Fibroblast of upper back skin (primary cell): ENCODE results near the gene SDK2.
"Not testable (repeated sequence)": the region's sequence is repeated elsewhere in the genome, so short reads cannot be mapped to it uniquely, and the experiment has no call there.

Source experiments
- DNase-seq: peaks from one replicate; pipeline ENCODE4 v3.0.0-alpha.2; 2013

The SDK2 gene

DNA sequence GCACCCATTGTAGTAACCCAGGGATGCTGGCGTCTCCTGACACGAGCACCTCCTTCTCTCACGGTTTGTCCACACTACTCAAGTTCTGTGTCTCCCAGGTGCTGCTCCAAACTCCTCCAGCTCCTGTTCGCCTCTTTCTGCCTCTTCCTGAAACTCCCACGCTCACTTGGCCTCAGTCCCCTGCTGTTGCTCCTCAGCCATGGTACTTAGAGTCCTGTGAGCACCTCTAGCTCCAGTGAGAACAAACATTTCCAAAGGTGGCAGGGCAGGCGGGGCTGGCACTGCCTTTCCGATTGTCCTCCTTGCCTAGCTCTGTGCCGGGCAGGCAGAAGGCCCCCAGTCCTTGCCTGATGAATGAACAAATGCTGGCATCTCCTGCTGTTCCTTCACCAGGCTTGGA is 146.1 kb downstream of the SDK2 start:
- no peak for DNase-seq

DNA sequence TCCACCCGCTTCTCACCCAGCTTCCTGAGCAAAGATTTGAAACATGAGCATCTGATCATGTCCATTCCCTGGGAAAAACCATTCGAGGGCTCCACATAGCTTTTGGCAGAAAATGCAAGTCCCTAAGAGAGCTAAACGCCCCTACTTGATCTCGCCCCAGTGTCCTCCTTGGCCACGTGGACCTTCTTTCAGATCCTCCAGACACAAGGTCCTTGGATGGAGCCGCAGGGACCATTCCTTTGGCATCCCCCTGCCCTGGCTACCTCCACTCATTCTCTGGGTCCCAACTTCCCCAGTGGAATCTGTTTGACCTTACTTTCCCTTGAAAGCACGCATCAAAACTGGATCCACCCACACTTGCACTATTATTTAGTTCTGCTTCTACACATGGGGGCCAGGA is 146.5 kb downstream of the SDK2 start:
- no peak for DNase-seq

DNA sequence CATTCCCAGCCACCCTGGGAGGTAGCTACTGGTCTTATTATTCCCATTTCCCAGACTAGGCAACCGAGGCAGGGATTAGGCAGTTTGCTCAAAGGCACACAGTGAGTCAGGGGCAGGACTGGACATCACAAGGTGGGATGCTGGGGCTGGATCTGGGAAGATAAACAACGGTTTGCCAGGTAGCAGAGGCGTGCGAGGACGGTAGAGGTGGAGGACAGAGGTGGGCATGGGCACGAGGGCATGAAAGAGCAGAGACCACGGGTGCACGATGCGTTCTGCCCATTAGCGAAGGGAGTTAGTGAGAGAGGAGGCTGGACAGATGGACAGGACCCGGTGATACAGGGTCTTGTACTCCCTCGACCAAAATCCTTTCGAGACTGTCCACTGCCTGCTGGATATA is 148.0 kb downstream of the SDK2 start:
- no peak for DNase-seq

DNA sequence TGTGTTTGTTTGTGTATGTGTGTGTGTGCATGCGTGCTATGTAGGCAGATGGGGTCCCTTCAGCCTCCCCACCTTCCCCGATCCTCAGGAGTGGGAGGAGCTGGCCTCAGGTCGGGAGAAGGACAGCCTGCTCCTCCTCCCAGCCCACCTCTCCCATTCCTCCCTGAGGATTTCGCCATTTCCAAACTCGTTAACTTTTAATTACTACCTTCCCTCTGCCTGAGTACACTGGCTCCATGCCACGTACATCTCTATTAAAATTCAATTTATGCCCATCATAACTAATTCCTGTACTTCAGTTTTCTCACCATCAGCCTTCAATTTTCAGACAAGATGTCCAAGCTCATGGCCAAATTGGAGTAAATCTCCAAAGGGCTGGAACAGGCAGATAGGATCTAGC is 148.6 kb downstream of the SDK2 start:
- DNase-seq = no peak

DNA sequence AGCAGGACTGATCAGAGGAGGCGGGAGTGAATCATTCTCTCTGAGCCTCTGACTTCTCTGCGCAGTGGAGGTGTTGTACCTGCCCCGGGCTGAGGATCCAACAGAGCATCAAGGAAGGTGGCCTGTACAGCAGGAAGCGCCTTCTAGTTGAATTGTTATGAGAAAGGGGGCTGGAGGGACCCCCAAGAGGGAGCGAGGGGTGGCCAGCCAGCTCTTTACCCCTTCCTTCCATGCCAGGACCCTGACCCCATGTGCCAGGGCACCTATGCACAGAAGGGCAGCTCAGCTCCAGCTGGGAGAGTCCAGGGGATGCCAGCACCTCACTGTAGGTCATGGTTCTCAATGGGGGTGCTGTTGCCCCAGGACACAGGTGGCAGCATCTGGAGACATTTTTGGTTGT is 149.3 kb downstream of the SDK2 start:
- DNase-seq = no peak

DNA sequence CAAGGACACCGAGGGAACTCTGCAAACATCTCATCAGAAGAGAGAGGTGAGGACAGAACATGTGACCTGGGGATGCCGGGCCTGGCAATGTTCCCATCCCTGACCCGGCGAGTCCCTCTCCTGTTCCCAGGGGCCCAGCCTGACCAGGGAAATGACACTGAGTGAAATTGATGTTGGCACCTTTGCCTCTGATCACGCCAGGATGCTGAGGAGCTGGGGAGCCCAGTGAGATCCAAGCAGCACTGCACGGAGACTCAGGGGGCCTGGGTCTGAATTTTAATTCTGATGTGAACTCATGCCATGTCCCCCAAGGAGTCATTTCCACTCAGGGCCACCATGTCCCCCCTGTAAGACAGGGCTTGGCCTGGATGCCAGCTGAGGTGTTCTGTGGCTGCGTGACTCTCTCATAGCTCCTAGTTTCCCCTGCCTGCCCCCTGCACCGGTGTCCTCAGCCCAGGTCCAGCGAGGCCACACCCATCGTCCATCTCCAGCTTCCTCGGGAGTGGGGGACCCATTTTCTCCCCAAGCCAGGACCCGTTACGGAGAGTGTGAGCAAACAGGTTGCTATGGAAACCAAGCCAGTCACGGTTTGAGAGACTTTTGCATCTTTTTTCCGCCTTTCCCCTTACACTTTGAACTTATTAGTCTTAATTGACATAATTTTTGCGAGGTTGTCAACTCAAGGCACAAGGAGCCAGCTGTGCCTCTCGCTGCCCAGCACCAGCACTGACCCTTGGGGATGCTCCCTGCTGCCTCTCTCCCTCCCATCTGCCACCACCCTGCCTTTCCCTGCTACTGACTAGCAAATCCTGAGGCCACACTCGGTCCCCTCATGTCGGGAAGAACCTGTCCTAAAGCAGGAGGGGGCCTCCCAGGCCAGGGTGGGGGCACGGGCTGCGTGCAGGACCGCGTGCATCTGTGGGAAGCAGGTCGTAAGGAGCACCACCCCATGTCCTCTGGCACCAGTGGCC is 150.0 kb downstream of the SDK2 start:
- DNase-seq = no peak

DNA sequence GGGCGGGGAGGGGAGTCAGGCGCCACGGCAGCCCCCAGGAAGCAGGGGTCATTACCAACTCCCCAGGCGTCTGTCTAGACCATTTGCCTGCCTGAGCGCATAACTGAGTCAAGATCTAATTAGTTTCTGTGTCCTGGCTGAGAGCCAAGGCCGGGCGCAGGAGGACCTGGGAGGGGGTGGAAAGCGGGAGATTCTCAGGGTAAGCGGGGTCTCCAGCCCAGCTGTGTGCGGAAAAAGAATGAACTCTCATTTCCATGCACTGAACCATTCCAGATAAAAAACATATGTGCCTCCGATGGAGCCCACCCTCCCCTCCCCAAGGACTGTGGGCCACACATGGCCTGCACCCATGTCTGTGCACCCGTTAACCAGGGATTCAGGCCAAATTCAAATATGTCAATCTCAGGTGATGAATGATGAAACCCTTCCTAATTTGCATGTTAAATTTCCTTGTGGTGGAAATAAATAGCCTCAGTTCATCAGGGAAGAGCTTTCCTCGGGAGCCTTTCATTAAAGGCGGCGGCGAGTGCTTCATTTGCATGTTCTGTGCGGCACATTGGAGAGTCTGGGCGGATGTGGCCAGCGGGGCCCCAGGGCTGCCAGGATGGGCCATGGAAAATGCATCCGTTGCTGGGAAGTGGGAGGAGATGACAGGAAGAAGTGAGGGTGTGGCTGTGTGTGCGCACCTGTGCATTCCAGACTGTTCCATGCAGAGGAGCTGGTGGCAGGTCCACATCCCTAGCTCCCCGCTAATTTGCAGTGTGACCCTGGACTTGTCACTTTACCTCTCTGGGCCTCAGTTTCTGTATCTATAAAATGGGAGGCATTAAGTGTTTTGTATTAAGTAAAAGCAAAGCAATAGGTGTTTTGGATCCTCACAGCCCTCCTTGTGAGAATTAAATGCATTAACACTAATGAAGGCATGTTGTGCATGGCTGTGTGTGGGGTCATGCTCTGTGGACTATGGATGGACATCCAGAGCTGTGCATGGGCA is 151.1 kb downstream of the SDK2 start:
- DNase-seq = peak; percentile 5

DNA sequence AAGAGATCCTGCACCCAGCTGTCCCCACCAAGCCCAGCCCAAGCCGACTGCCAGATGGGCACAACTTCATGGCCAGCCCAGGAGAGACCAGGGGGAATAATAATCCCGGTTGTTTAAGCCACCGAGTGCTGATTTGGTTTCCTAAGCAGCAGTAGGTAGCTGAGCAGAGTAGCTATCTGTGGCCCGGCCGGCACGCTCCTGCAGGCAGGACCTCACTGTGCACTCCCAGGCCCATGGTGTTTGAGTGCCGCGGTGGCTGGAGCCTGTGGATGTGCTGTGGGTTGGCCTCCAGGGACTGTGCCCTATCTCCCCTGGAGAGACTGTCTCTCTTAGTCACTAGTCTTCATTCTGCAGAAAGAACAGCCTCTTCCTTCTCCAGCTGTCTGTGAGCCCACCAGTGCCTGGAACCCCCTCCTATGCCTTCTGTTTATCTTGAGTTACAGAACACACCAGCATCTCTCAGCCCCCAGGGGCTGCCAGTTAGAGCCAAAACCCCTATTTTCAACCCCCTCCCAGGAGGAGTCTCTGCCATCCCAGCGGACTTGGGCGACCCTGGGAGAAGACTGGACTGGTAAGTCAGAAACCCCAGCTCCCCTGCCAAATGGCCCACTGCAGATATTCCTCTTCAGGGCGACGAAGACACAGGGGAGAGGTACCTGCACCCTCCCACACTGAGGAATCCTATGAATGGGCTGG is 152.0 kb downstream of the SDK2 start:
- DNase-seq = no peak

DNA sequence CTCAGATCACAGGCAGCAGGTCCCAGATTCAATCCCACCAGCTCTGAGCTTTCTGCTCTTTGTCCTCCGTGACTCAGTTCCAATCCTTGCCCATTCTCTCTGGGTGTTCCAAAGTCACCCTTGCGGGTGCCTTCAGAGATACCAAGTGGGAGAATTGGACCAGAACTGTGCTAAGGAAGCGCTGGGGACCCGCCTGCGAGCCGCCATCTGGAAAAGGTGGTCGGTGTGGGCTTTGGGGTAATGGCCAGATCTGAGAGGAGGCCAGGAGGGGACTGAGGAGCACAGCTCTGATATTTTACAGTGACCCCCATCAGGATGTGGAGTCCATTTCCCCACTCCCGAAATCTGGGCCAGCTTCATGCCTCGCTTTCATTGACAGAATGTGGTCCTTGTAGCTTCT is 152.6 kb downstream of the SDK2 start:
- DNase-seq = no peak

DNA sequence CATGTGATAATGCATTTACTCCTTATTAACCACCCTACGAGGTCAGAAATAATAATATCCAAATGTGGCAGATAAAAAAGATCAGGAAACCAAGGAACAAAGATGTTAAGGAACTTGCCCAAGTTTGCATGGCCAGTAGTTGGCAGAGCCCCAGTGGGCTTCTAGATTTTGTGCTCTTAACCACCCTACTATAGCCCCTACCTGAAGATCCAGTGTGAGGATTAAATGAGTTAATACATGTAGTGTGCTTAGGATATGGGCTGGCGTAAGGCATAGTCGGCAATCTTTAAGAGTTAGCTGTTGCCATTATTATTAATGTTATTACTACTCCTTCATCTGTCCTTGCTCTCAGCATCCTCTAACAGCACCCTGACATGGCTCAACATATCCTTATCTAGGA is 153.4 kb downstream of the SDK2 start:
- DNase-seq = no peak

DNA sequence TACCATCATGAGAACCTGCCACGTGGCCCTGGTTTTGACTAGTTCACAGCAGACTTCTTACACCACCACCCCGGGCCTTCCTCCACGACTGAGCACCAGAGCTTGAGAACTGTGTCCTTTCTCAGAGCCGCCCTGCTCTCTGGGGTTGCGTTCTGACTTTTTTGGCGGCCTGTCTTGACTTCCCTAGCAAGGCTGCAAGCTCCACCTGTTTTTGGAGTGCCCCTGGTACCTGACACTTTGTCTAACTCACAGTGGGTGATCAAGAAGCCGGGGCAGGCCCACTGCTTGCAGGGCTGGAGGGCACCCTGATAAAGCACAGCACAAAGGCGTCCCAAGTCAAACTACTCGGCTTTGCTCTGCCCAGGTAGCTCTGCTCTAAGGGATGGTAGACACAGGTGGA is 154.3 kb downstream of the SDK2 start:
- DNase-seq = no peak

DNA sequence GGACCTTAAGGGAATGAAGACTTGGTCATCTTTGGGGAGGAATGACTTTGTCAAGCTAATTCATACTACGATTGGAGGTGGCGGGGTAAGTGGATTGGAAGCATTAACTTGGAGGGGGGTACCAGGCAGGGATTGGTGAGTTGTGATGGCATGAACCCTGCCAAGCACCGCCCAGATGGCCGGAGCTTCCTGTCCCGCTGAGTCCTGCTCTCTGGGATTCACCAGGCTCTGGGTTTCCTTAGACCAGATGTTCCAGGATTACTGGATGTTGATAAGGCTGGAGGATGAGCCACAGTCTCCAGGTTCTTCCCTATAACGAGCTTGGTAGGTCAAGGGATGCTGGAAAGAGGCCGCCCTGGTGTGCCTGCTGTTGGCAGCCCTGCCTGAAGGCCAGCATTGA is 154.9 kb downstream of the SDK2 start:
- no peak for DNase-seq

DNA sequence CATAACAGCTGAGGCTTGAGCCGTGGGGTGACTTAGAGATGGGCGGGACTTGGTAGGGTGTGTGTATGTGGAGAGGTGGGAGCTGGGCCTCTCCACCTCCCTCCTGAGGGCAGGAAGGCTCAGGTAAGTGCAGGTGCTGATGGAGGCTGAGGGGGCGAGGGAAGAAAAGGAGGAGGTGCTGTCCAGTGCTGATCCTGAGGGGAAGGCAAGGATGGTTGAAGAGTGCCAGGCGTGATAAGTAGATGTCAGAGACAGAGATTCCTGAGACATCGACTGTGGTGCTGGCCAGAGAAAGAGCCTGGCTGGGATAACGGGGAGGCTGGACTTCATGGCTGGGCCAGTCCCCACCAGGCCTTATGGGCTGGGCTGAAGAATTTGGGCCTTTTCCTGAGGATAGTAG is 159.1 kb downstream of the SDK2 start:
- DNase-seq = no peak

DNA sequence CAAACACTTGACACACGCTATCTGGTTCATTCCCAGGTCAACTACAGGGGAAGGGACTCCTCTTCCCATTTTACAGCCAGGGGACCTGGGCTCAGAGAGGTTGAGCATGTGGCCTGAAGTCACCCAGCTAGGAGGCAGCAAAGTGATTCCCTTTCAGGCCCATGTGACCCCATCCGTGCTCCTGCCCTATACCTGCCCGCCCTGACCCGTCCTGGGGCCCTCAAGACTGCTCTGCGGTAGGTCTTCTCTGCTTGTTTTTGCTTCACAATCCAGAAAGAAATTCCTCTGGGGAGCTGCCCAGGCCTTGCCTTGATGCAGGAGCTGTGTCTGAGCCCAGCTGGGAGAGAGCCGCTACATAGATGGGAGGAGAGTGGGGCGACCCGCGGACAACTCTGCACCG is 161.4 kb downstream of the SDK2 start:
- no peak for DNase-seq

DNA sequence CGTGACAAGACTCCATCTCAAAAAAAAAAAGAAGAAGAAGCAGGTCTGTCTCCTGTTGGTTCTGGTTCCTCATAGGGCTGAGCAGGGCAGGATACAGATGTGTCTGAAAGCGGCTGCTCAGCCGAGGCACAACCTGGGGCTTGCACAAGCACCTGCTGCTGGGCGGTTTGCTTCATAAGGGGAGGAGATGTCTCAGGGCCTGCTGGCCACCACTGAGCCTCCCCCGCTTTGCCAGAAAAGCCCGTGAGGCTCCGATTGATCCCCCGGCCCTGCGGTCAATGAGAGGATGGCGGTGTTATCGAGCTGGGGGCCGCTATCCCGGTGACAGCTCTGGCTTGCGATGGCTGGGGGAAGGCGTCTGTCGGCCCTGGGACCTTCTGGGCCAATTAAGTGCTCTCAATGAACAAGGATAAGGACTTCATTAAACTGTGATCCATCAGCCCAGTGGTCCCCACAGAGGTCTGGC is 162.0 kb downstream of the SDK2 start:
- no peak for DNase-seq

DNA sequence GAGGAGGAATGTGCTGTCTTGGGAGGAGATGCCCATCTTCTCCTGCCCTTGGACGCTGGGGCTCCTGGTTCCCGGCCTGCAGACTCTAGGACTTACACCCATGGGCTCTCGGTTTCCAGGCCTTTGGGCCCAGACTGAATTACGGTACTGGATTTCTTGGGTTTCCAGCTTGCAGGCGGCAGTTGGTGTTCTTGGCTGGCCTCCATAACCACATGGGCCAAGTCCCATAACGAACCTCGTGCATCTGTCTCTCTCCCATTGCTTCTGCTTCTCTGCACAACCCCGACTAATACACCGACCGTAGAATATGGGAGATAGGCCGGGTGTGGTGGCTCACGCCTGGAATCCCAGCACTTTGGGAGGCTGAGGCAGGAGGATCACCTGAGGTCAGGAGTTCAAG is 162.6 kb downstream of the SDK2 start:
- no peak for DNase-seq

DNA sequence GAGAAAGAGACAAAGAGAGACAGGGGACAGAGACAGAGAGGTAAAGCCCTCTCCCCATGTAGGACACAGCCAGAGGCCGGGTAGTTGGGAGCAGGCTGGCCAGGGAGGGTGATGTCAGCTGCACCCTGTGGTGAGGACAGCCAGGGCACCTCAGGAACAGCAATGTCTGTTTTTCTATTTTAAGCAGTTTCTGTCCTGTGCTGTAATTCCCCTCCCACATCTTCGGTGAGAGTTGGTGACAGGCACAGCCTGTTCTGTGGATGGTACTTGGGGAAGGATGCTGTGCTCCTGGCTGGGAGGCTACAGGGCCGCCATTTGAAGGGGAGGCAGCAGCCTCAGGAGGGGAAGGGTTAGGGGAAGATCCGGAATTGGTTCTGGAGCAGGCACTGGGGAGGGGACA is 163.5 kb downstream of the SDK2 start:
- no peak for DNase-seq

DNA sequence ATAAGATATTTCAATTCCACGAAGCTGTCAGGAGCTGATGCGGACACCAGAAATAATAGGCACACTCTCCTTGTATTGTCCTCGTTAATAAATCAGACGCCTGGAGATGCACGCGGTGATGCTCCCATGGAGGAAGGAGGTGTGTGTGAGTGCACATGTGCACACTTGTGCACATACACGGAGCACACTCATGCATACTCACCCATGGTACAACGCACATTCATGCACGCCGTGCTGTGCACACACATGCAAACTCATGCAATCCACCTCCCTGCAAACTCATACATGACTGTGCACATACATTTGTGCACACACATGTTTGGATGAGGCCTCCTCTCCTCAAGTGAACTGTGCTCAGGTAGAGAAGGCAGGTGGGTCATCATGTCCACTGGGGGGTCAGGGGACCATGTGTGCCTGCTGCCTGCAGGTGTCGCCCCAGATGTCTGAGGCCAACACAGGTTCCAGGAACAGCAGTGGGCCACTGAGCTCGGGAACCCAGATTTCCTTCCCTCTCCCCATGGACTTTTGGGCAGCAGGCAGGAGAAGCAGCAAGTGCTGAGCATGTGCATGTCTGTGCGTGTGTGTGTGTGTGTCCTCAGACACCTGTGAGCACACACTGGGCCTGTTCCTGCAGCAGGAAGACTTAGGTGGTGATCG is 165.3 kb downstream of the SDK2 start:
- DNase-seq = no peak

DNA sequence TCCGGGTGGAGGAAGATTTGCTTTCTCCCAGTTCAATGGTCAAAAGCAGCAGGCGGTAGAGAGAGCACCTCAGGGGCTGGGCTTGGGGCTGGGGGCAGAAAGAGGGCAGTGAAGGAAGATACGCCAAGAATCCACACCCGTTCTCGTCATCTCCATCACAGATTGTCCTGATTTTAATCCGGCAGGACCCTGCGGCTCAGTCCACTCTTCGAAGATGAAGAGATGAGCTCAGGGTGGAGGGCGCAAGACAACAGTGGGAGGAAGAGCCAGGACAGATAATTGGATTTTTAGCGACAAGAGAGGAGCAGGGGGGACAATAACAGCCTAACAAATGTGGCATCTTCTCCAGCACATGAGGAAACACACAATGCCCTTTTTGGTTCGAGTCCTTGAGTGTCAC is 165.9 kb downstream of the SDK2 start:
- DNase-seq = no peak

DNA sequence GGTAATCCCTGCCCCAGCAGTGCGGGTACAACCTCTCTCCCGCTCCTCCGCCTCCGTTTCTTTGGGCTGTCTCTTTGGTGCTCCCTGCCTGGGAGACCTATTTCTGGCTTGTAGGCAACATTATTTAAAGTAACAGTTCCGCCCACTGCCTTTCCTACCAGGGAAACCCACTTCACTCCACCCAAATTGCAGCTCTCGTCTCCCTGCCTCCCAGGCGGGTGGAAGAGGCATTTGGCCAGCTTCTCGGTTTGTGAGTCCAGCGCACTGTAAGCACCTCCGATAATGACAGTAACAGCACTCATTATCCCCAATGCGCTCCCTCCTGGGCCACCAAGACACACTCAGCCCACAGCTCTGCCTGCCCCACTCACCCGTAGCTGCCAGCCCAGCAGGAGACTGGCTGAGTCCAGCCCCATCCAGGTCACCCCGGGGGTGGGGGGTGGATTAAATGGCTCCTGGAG is 167.3 kb downstream of the SDK2 start:
- DNase-seq = no peak

DNA sequence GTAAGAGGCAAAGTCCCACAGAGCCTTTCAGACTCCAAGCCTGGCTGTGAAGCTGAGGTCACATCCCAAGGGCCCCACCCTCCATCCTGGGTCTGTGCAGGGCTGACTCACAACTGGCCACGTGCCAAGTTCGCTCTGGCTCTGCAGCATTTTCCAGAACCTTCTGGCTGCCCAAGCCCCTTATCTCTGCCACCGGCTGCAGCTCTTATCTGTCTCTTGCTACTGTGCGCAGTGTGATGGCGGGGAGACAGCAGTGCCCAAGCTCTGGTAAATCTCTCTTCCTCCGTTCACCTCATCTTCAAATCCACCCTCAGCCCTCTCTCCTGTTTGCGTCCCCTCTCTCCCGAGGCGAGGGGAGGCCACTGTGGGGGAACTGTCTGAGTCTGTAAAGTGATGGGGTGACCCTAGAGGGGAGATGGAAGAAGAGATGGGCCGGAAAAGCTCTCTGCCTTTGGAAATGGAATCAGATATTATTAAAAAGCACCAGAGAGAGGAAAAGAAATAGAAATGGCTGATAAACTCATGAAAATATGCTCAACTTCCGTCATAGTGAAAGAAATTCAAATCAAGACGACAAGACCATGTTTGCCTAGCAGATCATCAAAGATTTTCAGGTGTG is 169.8 kb downstream of the SDK2 start:
- peak; percentile 60 for DNase-seq

DNA sequence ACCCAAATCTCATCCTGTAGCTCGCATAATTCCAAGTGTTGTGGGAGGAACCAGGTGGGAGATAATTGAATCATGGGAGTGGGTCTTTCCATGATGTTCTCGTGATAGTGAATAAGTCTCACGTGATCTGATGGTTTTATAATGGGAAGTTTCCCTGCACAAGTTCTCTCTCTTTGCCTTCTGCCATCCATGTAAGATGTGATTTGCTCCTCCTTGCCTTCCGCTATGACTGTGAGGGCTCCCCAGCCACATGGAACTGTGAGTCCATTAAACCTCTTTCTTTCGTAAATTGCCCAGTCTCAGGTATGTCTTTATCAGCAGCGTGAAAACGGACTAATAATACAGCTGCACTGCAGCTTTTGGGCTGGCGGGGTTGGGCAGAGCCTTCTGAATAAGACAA is 171.5 kb downstream of the SDK2 start:
- not testable (repeated sequence) for DNase-seq
